HG03432 (cell line): Measurements from ENCODE around the gene ARL13B.
"Not testable (repeated sequence)": the region's sequence is repeated elsewhere in the genome, so short reads cannot be mapped to it uniquely, and the experiment has no call there.

Experiments used
- ATAC-seq: cut with Tn5 transposase; IDR thresholded peaks from one replicate; pipeline ENCODE4 v1.9.1; 2021; ENCODE audit warnings: mild to moderate bottlenecking, moderate library complexity; ENCODE audit not compliant: unreplicated experiment

Gene ARL13B

GRCh38 chr3:93994056-93994455 lies 14.1 kb downstream of the ARL13B start:
- ATAC-seq: no peak

DNA sequence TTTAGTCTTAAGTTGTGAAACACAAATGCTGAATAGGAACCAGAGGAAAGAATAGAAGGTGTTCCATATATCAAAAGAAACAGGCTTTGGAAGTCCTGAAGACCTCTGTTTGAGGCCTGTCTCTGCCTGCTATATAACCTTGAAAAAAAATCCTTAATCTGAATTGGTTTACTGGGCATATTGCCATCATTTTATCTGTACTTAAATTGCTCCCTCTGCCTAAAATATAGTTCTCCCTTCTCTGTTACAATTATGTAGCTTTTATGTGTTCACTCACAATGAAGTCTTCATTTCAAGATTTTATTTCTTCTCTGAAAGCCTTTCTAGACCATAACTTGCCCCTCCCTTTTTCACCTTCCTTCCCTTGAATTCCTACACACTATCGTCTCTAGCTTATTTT lies 21.2 kb downstream of the ARL13B start:
- ATAC-seq: no peak

GRCh38 chr3:94001827-94002495 lies 22.0 kb downstream of the ARL13B start:
- no peak for ATAC-seq

- peak; percentile 96 for ATAC-seq
These were observed 24.5 kb downstream of the ARL13B start for GRCh38 chr3:94004301-94004910.

GRCh38 chr3:94008253-94008652 lies 28.3 kb downstream of the ARL13B start:
- no peak for ATAC-seq

DNA sequence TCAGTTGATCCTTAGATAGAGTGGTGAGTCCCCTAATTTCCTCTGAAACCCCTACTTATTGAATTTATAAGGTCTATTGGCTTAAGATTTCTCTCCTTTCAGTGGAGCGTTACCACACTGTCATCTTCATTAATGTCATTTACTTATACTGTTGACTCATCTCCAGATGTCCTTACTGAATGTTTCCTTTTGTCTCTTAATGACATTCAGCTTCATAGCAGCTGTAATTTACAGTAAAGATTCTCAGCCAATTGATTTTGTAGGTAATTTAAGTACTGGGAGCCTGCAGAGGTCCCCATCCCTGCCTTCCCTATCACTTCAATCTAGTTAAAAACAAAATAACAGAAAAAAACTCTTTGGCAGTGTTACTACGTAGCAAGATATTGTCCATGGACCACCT lies 29.7 kb downstream of the ARL13B start:
- ATAC-seq: no peak

DNA sequence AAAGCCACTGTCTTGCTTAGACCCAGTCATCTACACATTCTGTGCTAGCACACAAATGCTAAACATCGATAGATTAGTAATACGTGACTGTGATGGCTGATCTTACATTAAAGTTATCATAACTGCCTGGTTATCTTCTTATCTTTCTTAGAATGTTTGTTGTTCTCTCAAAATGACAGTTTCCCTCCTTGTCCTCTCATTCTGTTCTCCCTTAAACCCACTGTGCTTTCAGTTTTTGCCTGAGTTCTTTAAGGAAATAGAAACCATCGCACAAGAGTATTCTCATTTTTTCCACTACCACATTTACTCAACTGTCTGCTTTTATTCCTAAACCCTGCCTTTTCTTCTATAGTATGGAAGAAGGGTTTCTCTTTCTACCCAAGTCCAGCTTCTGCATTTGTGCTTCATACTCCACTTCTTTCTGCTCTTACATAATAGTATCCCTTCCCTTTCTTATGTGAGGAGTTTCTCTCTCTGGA lies 31.3 kb downstream of the ARL13B start:
- no peak for ATAC-seq

GRCh38 chr3:94012185-94012584 lies 32.2 kb downstream of the ARL13B start:
- ATAC-seq: no peak

- no peak for ATAC-seq
These were observed 35.1 kb downstream of the ARL13B start for GRCh38 chr3:94015025-94015424.

DNA sequence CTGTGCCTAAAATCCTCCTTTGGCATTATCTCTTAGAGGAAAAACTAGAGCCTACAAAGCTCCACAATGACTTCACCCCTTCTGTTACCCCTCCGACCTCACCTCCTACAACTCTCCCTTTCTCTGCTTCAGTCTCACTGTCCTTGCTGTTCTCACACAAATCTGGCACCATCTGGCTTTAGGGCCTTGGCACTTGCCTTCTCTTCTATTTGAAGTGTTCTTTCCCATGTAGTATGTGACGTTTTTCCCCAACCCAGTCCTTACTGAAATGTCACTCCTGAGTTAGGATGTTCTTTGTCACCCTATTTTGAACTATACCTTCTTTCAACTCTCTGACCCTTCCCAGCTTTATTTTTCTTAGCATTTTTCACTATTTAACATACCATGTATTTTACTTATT lies 39.7 kb downstream of the ARL13B start:
- no peak for ATAC-seq

DNA sequence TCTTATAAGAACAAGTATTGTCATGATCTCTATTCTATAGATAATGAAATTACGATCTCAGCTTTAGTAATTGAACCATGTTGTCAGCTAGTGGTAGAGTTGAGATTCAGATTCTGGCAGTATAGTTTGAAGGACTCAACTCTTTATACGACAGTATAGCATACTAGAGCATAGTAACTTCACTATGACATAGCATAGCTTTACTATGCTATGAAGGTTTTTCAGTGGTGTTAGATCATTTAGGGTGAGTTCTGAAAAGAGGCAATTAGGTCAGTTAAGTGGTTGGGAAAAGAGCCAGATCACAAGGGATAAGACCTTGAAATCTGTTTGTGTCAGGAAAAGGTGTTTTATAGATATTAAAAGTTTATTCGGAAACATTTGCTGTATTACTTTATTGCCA lies 40.3 kb downstream of the ARL13B start:
- no peak for ATAC-seq

DNA sequence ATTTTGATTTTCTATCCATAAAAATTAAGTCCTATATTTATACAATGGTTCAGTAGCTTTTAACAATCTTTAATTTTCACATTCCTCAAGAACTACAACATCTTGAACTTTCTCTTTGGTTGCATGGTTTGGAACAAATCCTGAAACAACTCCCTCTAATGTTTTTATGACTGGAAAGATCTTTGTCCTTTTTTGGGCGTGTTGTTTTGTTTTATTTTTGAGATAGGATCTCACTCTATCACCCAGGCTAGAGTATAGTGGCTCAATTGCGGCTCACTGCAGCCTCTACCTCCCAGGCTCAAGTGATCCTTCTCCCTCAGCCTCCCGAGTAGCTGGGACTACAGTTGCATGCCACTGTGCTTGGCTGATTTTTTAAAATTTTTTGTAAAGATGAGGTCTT lies 44.4 kb downstream of the ARL13B start:
- no peak for ATAC-seq

DNA sequence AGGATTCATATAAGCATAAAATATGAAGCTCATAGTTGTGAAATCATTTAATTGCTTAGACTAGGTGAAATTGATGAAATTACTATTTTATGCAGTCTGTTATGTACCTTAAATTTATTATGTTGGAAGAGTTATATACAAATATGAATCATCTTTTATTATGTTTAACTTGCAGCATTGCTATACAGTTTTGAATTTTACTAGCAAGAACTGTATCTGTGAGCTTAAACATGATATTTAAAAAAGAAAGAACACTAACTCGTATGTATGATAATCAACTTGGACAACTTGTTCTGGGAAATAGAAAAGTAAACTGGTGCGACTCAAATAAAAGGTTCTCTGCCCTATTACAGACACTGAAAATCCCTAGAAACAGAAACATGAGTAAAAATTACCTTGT lies 46.7 kb downstream of the ARL13B start:
- ATAC-seq: no peak

DNA sequence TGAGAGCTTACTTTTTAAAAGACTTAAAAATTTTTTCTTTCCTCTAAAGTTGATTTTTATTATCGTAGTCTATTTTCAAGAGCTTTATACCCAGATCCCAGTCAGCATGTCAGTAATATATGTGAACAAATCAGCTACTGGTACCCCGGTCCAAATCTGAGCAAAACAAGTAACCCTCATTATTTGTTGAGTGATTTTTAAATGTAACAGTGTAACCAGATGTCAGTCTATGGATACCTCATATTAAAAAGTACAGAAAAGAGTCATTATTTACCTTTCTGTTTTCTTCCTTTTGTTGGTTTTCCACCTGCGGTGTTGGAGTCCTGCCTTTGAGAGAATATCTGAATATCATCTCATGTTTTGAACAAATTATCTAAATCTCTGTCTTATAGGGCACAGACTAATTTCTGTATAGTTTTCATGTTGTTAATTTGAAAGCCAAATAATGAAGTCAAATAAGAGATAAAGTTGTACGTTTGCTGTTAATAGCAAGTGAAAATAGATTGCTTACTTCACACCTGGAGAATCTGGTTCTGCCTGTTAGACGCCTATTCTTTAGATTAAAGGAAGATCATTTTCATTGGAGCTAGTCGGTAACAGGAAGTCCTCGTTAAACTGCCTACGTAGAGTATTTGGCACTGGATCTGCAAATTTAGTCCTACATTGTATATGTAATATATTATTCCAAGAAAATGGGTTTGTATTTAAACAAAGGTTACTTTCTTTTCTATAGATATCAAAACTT lies 48.3 kb downstream of the ARL13B start, which contains the start of gene STX19:
Gene STX19, minus strand, starts transcription at position 505 of the 745 bp plus-strand sequence. CDS start 13,328 bp downstream, outside the sequence.
- no peak for ATAC-seq

- ATAC-seq: peak; percentile 82
These were observed 57.1 kb downstream of the ARL13B start for GRCh38 chr3:94036909-94037507.

DNA sequence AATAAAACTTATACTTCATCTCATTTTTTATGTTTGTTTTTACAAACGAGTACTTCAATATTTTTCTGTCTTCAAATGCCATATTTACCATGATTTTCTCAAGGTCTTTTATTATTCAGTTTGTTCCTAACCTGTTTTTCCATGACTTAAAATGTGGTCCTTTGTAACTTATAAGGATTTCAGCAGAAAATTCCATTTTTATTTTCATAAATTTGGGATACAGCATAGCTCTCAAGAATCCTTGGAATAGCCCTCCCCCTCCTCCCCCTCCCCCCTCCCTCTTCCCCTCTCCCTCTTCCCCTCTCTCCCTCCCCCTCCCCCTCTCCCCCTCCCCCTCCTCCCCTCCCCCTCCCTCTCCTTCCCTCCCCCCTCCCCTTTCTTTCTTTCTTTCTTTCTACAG lies 63.3 kb downstream of the ARL13B start:
- ATAC-seq: no peak

DNA sequence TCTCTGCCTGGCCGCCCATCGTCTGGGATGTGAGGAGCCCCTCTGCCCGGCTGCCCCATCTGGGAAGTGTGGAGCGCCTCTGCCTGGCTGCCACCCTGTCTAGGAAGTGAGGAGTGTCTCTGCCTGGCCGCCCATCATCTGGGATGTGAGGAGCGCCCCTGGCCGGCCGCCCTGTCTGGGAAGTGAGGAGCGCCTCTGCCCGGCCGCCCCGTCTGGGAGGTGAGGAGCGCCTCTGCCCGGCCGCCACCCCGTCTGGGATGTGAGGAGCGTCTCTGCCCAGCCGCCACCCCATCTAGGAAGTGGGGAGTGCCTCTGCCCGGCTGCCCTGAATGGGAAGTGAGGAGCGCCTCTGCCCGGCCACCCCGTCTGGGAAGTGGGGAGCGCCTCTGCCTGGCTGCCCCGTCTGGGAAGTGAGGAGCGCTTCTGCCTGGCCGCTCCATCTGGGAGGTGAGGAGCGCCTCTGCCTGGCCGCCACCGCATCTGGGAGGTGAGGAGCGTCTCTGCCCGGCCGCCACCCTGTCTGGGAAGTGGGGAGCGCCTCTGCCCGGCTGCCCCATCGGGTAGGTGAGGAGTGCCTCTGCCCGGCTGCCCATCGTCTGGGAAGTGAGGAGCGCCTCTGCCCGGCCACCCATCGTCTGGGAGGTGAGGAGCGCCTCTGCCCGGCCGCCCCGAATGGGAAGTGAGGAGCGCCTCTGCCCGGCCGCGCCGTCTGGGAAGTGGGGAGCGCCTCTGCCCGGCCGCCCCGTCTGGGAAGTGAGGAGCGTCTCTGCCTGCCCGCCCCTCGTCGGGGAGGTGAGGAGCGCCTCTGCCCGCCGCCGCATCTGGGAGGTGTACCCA lies 64.4 kb downstream of the ARL13B start:
- ATAC-seq: not testable (repeated sequence)

DNA sequence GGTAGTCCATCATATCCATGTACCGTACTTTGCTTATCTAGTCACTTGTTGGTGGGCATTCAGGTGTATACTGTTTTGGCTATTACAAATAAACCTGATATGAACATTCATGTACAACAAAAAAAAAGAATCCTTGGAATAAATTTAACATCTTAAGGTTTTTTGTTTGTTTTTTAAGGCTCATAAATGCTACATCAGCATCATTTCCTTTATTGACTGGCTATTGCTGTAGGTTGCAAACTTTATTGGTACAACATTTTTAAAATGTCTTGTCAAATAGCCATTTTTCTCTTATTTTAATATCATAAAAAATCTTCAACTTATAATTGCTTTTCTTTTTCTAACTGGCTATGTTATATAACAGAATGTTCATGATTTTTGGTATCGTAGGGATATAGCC lies 66.6 kb downstream of the ARL13B start:
- no peak for ATAC-seq

- no peak for ATAC-seq
These were observed 69.3 kb downstream of the ARL13B start for GRCh38 chr3:94049267-94049666.

DNA sequence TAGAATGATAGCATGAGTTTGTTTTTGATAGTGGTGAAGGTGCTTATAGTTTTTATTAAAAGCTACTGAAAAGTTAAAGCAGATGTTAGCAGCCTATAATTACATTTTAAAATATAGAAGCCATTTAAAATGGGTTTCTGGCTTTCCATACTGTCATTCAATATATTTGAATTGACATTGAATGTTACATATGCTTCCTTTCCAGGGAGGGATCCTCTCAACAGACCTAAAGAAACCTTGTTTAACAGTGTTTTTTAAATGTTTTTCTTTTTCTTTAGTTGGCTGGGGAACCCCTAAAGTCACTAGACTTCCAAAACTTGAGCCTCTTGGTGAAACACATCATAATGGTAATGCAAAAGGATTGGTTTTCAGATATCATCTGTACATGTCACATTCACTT lies 70.6 kb downstream of the ARL13B start:
- no peak for ATAC-seq

DNA sequence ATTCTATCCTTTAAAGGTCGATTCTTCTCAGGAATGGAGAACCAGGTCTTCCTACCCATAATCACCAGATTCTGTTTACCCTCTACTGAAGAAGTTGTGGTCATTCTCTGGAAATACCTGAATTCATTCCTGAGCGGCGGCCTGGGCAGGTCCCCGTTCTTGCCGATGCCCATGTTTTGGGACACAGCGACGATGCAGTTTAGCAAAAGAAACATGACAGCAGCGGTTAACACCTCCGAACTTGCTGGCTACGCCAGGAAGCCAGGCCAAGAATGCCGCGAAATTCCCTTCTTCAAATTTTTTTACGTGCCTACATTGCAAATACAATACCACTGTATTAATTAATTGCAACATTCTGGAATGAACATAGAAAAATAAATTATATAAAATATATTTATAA lies 81.3 kb downstream of the ARL13B start:
- ATAC-seq: no peak
